ENCODE data around the gene MICU1. TPM values are rescaled to one million over a fixed set of nuclear protein-coding genes. Genes with fewer than 3 reads are reported as not detected.

MICU1 gene
- total and polyA plus RNA-seq, 2 of the 13 experiments (the other 11 are each of a cell fraction or from before 2014, with no cell fraction given): 32.5 to 56.1 TPM

GRCh38 chr10:72523062-72523461, 102.8 kb downstream of the MICU1 start (continued):
- TF ChIP-seq SAP130 (CRISPR knock-in tag; IDR thresholded peaks at IDR 0.05; ENCODE audit: low read depth) (0 out of 2 replicates have a peak, but pooled peaks have one; percentile 9), ZNF550 (CRISPR knock-in tag; IDR thresholded peaks at IDR 0.05; ENCODE audit: borderline replicate concordance) (no peak), TEAD3 (CRISPR knock-in tag; optimal IDR thresholded peaks at IDR 0.05; ENCODE audit: borderline replicate concordance) (peak; percentile 5), GABPA (IDR thresholded peaks at IDR 0.05; ENCODE audit: low read depth, low read length) (no peak), GABPA (CRISPR knock-in tag; IDR thresholded peaks at IDR 0.05; ENCODE audit: low read depth) (peak; percentile 71), ISX (CRISPR knock-in tag; conservative IDR thresholded peaks at IDR 0.05) (no peak), ELF1 (CRISPR knock-in tag; IDR thresholded peaks at IDR 0.05) (0 out of 2 replicates have a peak, but pooled peaks have one; percentile 29), ZNF225 (CRISPR knock-in tag; IDR thresholded peaks at IDR 0.05) (no peak), TBP (CRISPR knock-in tag; IDR thresholded peaks at IDR 0.05) (no peak)

- Histone ChIP-seq H3K4me3 (replicated peaks in 1 of 3; ENCODE audit: insufficient read depth in 1 of 3, low read depth in 2 of 3, low read length in 3 of 3) (no peak overlapping the region), H3K4me1 (ENCODE audit: insufficient read depth, low read length) (peaks cover 37% of the 10 kb centered on the region), H3K27ac (ENCODE audit: extremely low read length, insufficient read depth, low read length) (no peak overlapping the region), H4K20me1 (ENCODE audit: insufficient read depth, low read length) (no peaks in the 10 kb centered on the region), H3K9me3 (ENCODE audit: low read length) (0 out of 2 replicates have a peak, but pooled peaks cover 4% of the 10 kb centered on the region), H3K27me3 (ENCODE audit: control insufficient read depth in 1 of 2, insufficient read depth in 2 of 2, low read length in 2 of 2) (no peaks in the 10 kb centered on the region), H3K79me2 (ENCODE audit: insufficient read depth, low read length) (peaks cover 38% of the 10 kb centered on the region), H3K9ac (ENCODE audit: insufficient read depth, low read depth, low read length) (no peak overlapping the region), H3K4me2 (ENCODE audit: low read depth, low read length) (no peak overlapping the region), H3K36me3 (replicated peaks in 1 of 2; ENCODE audit: control insufficient read depth in 1 of 2, insufficient read depth in 2 of 2, low read length in 2 of 2) (peaks cover 0 to 3% of the 10 kb centered on the region in 2 experiments; a peak in 2 of 5 replicates), H2AFZ (ENCODE audit: low read length) (no peak overlapping the region)
- BruUV-seq (replicated peaks): no TSS peak
- ChIA-PET CTCF (ENCODE audit: low intra/inter-chr PET ratio, low total read pairs) (no interaction called here), POLR2A (no interaction called here)
- in situ Hi-C loops (cut with HindIII; ENCODE audit: extremely low pct_ligation_motif_present, low pct_unique_long_range_greater_than_20kb) (no loop called here), intact Hi-C loops (cut with micrococcal nuclease; ENCODE audit: unreplicated experiment) (no loop called here)
- ATAC-seq (no peak), DNase-seq (ENCODE audit: low spot score) (no peak), FAIRE-seq (no peak)
- 96% methylated on average over 8 of the region's 8 CpGs for WGBS (ENCODE audit: low lambda C conversion rate)
- TF ChIP-seq NFE2 (CRISPR knock-in tag; IDR thresholded peaks at IDR 0.05) (no peak), ZSCAN21 (CRISPR knock-in tag; IDR thresholded peaks at IDR 0.05; ENCODE audit: borderline replicate concordance) (no peak), MTF2 (CRISPR knock-in tag; IDR thresholded peaks at IDR 0.05; ENCODE audit: borderline replicate concordance) (no peak), ATF1 (CRISPR knock-in tag; IDR thresholded peaks at IDR 0.05) (no peak), HCFC1 (IDR thresholded peaks at IDR 0.05; ENCODE audit: low read depth, low read length) (no peak), ARNTL (CRISPR knock-in tag; IDR thresholded peaks at IDR 0.05) (no peak), KLF12 (CRISPR knock-in tag; IDR thresholded peaks at IDR 0.05; ENCODE audit: borderline replicate concordance) (no peak), RFXAP (CRISPR knock-in tag; IDR thresholded peaks at IDR 0.05; ENCODE audit: borderline replicate concordance) (no peak), GRHL1 (CRISPR knock-in tag; conservative IDR thresholded peaks at IDR 0.05) (no peak), FOXP1 (IDR thresholded peaks at IDR 0.05) (no peak), FOXP1 (CRISPR knock-in tag; IDR thresholded peaks at IDR 0.05) (no peak), SRSF9 (IDR thresholded peaks at IDR 0.05; ENCODE audit: borderline replicate concordance, insufficient read depth, low read depth, low read length, poor library complexity, severe bottlenecking) (no peak), TFE3 (CRISPR knock-in tag; IDR thresholded peaks at IDR 0.05) (no peak), ZNF589 (CRISPR knock-in tag; conservative IDR thresholded peaks at IDR 0.05) (no peak), ZNF510 (CRISPR knock-in tag; IDR thresholded peaks at IDR 0.05; ENCODE audit: low read depth) (no peak)
These were observed 108.6 kb downstream of the MICU1 start for GRCh38 chr10:72517244-72517643.

Data from HepG2 (cell line).